ENCODE measurements around the gene RPS19BP1.

Gene RPS19BP1

DNA sequence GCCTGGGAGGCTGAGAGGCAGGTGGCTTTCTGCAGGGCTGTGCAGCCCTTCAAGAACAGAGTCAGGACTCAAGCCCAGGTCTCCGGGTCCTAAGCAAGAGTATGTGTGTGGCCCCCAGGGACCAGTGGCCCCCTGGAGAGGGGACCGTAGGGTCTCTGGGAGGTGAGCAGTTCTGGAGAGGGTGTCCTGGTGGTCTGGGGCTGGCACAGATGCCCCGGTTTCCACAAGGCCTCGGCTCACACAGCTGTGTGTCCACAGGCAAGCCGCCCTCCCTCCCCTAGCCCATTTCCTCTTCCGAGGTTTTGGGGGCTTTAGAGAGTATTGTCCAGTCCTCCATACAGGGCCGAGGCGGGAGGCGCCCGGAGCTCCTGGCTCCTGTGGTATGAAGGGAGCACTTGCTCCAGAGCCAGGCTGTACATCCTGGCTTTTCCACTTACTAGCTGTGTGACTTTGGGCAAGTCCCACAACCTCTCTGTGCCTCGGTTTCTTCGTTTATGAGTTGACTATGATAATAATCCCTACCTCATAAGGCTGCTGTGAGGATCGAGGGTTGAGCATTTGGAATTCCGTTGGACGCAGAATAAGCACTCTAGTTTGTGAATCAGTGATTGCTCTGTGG, 3.4 kb upstream of the RPS19BP1 start:
- H3K9ac ChIP-seq (ENCODE audit: low read length): no peak overlapping the region

DNA sequence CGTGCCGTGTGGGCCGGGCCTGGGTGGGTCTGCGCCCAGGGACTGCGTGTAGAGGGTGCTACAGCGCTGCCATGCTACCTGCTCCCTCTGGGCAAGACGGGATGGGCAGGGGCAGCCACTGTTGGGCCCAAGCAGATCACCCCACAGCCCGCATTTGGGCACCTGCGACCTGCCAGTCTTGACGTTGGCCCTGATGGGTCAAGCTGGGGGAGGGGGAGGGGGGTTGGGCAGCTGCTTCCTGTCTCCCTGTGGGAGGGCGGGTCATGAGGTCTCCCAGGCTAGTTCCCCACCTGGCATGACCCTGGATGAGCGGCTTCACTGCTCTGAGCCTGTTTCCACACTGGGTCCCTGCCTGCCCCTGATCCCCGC, 2.8 kb upstream of the RPS19BP1 start:
- Histone ChIP-seq H3K4me3 (ENCODE audit: low read depth in 1 of 2, low read length in 2 of 2) (no peak overlapping the region), H3K36me3 (ENCODE audit: insufficient read depth, low read length) (peaks cover 6% of the 10 kb centered on the region), H3K27me3 (ENCODE audit: control insufficient read depth in 1 of 2, insufficient read depth in 2 of 2, low read length in 2 of 2) (no peaks in the 10 kb centered on the region), H3K9ac (ENCODE audit: low read length) (no peak overlapping the region), H3K4me1 (ENCODE audit: insufficient read depth, low read length) (peaks cover 18% of the 10 kb centered on the region), H3K27ac (ENCODE audit: low read depth, low read length) (no peak overlapping the region), H3K9me3 (ENCODE audit: low read length) (no peaks in the 10 kb centered on the region)

More for the DNA sequence above, 3.4 kb upstream of the RPS19BP1 start:
- H3K36me3 ChIP-seq (ENCODE audit: insufficient read depth, low read length): peaks cover 3% of the 10 kb centered on the region
- peaks cover 12% of the 10 kb centered on the region for H3K4me1 ChIP-seq (ENCODE audit: insufficient read depth, low read length)
- no peaks in the 10 kb centered on the region for H3K9me3 ChIP-seq (ENCODE audit: low read length)
- no peak overlapping the region for H3K4me3 ChIP-seq (ENCODE audit: low read depth in 1 of 2, low read length in 2 of 2)
- H3K27me3 ChIP-seq (ENCODE audit: control insufficient read depth in 1 of 2, insufficient read depth in 2 of 2, low read length in 2 of 2): no peaks in the 10 kb centered on the region
- H3K27ac ChIP-seq (ENCODE audit: low read depth, low read length): no peak overlapping the region

- Histone ChIP-seq H3K27me3 (ENCODE audit: control insufficient read depth in 1 of 2, insufficient read depth in 2 of 2, low read length in 2 of 2) (no peaks in the 10 kb centered on the region), H3K27ac (ENCODE audit: low read depth, low read length) (peak overlapping the region; percentile 36)
These were observed 2.2 kb upstream of the RPS19BP1 start for GRCh38 chr22:39534591-39535356.

GRCh38 chr22:39534092-39534506, 1.6 kb upstream of the RPS19BP1 start:
- peak overlapping the region in 1 of 2 donors; percentile 45 for H3K4me3 ChIP-seq (ENCODE audit: low read depth in 1 of 2, low read length in 2 of 2)
- no peak overlapping the region for H3K27ac ChIP-seq (ENCODE audit: low read depth, low read length)
- no peak overlapping the region for H3K9ac ChIP-seq (ENCODE audit: low read length)
- H3K27me3 ChIP-seq (ENCODE audit: control insufficient read depth in 1 of 2, insufficient read depth in 2 of 2, low read length in 2 of 2): no peaks in the 10 kb centered on the region
- H3K36me3 ChIP-seq (ENCODE audit: insufficient read depth, low read length): peaks cover 12% of the 10 kb centered on the region
- H3K9me3 ChIP-seq (ENCODE audit: low read length): no peaks in the 10 kb centered on the region
- H3K4me1 ChIP-seq (ENCODE audit: insufficient read depth, low read length): peaks cover 30% of the 10 kb centered on the region

More at GRCh38 chr22:39534591-39535356, 2.2 kb upstream of the RPS19BP1 start:
- Histone ChIP-seq H3K9ac (ENCODE audit: low read length) (no peak overlapping the region), H3K4me3 (ENCODE audit: low read depth in 1 of 2, low read length in 2 of 2) (peak overlapping the region in 1 of 2 donors; percentile 45), H3K36me3 (ENCODE audit: insufficient read depth, low read length) (peaks cover 10% of the 10 kb centered on the region), H3K4me1 (ENCODE audit: insufficient read depth, low read length) (peaks cover 24% of the 10 kb centered on the region), H3K9me3 (ENCODE audit: low read length) (no peaks in the 10 kb centered on the region)

GRCh38 chr22:39530692-39531331, 1.7 kb downstream of the RPS19BP1 start:
- Histone ChIP-seq H3K27me3 (ENCODE audit: control insufficient read depth in 1 of 2, insufficient read depth in 2 of 2, low read length in 2 of 2) (no peaks in the 10 kb centered on the region), H3K4me1 (ENCODE audit: insufficient read depth, low read length) (peaks cover 57% of the 10 kb centered on the region), H3K36me3 (ENCODE audit: insufficient read depth, low read length) (peaks cover 23% of the 10 kb centered on the region), H3K9ac (ENCODE audit: low read length) (no peak overlapping the region), H3K4me3 (ENCODE audit: low read depth in 1 of 2, low read length in 2 of 2) (no peak overlapping the region), H3K27ac (ENCODE audit: low read depth, low read length) (no peak overlapping the region), H3K9me3 (ENCODE audit: low read length) (no peaks in the 10 kb centered on the region)

- peak overlapping the region; percentile 49 for H3K27ac ChIP-seq (ENCODE audit: low read depth, low read length)
- H3K9ac ChIP-seq (ENCODE audit: low read length): no peak overlapping the region
These were observed 2.4 kb downstream of the RPS19BP1 start for GRCh38 chr22:39530116-39530515.

GRCh38 chr22:39529487-39529851, 3.1 kb downstream of the RPS19BP1 start:
- Histone ChIP-seq H3K4me3 (ENCODE audit: low read depth in 1 of 2, low read length in 2 of 2) (peak overlapping the region in 1 of 2 donors; percentile 10), H3K36me3 (ENCODE audit: insufficient read depth, low read length) (peaks cover 32% of the 10 kb centered on the region), H3K9ac (ENCODE audit: low read length) (no peak overlapping the region), H3K27me3 (ENCODE audit: control insufficient read depth in 1 of 2, insufficient read depth in 2 of 2, low read length in 2 of 2) (no peaks in the 10 kb centered on the region), H3K27ac (ENCODE audit: low read depth, low read length) (peak overlapping the region; percentile 49), H3K4me1 (ENCODE audit: insufficient read depth, low read length) (peaks cover 71% of the 10 kb centered on the region), H3K9me3 (ENCODE audit: low read length) (no peaks in the 10 kb centered on the region)

More at GRCh38 chr22:39530116-39530515, 2.4 kb downstream of the RPS19BP1 start:
- H3K9me3 ChIP-seq (ENCODE audit: low read length): no peaks in the 10 kb centered on the region
- H3K4me3 ChIP-seq (ENCODE audit: low read depth in 1 of 2, low read length in 2 of 2): no peak overlapping the region
- peaks cover 64% of the 10 kb centered on the region for H3K4me1 ChIP-seq (ENCODE audit: insufficient read depth, low read length)
- no peaks in the 10 kb centered on the region for H3K27me3 ChIP-seq (ENCODE audit: control insufficient read depth in 1 of 2, insufficient read depth in 2 of 2, low read length in 2 of 2)
- peaks cover 25% of the 10 kb centered on the region for H3K36me3 ChIP-seq (ENCODE audit: insufficient read depth, low read length)

- peaks cover 38% of the 10 kb centered on the region for H3K36me3 ChIP-seq (ENCODE audit: insufficient read depth, low read length)
- H3K9me3 ChIP-seq (ENCODE audit: low read length): no peaks in the 10 kb centered on the region
- peak overlapping the region; percentile 49 for H3K27ac ChIP-seq (ENCODE audit: low read depth, low read length)
- H3K27me3 ChIP-seq (ENCODE audit: control insufficient read depth in 1 of 2, insufficient read depth in 2 of 2, low read length in 2 of 2): no peaks in the 10 kb centered on the region
- H3K9ac ChIP-seq (ENCODE audit: low read length): peak overlapping the region; percentile 22
- H3K4me3 ChIP-seq (ENCODE audit: low read depth in 1 of 2, low read length in 2 of 2): peak overlapping the region; percentile 26 to 33
- peaks cover 76% of the 10 kb centered on the region for H3K4me1 ChIP-seq (ENCODE audit: insufficient read depth, low read length)
These were observed 3.7 kb downstream of the RPS19BP1 start for GRCh38 chr22:39528681-39529486.

DNA sequence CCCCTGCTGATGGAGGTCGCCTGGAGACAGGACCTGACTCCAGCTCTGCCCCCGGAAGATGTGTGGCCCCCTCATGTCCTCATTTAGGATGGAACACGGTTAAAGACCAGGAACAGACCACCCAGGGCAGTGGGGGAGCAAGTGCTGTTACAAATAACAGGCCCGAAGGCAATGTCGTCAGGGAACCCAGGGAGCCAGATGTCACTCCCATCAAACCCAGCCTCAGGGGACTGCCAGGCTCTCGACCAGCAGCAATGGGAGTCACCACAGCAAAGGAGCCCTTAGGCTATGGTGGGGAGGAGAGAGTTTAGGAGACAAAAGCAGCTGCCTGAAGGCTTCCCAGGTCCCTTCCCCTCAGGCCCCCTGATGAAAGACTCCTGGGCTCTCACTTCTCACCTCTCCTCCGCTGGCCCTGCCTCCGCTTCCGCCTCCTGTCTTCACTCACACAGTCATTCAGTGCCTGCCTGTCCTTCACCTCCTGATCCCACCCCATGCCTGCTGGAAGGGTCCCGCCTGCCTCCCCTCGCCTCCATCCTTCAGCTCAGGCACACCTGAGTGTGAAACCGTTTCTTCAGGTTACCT, 4.4 kb downstream of the RPS19BP1 start:
- H3K36me3 ChIP-seq (ENCODE audit: insufficient read depth, low read length): peaks cover 40% of the 10 kb centered on the region
- H3K27ac ChIP-seq (ENCODE audit: low read depth, low read length): peak overlapping the region; percentile 50
- peak overlapping the region; percentile 22 for H3K9ac ChIP-seq (ENCODE audit: low read length)
- peak overlapping the region in 1 of 2 donors; percentile 33 for H3K4me3 ChIP-seq (ENCODE audit: low read depth in 1 of 2, low read length in 2 of 2)
- H3K27me3 ChIP-seq (ENCODE audit: control insufficient read depth in 1 of 2, insufficient read depth in 2 of 2, low read length in 2 of 2): no peaks in the 10 kb centered on the region
- H3K4me1 ChIP-seq (ENCODE audit: insufficient read depth, low read length): peaks cover 77% of the 10 kb centered on the region
- H3K9me3 ChIP-seq (ENCODE audit: low read length): no peaks in the 10 kb centered on the region

GRCh38 chr22:39527481-39527961, 5.0 kb downstream of the RPS19BP1 start:
- peak overlapping the region; percentile 22 for H3K9ac ChIP-seq (ENCODE audit: low read length)
- H3K27ac ChIP-seq (ENCODE audit: low read depth, low read length): peak overlapping the region; percentile 50
- H3K36me3 ChIP-seq (ENCODE audit: insufficient read depth, low read length): peaks cover 46% of the 10 kb centered on the region
- H3K4me3 ChIP-seq (ENCODE audit: low read depth in 1 of 2, low read length in 2 of 2): no peak overlapping the region
- no peaks in the 10 kb centered on the region for H3K27me3 ChIP-seq (ENCODE audit: control insufficient read depth in 1 of 2, insufficient read depth in 2 of 2, low read length in 2 of 2)
- peaks cover 84% of the 10 kb centered on the region for H3K4me1 ChIP-seq (ENCODE audit: insufficient read depth, low read length)
- no peaks in the 10 kb centered on the region for H3K9me3 ChIP-seq (ENCODE audit: low read length)

Data from muscle layer of colon (tissue), 2 donors.